Memory B cell (primary cell): ENCODE results near the gene TBC1D19.
"Not testable (repeated sequence)": the region's sequence is repeated elsewhere in the genome, so short reads cannot be mapped to it uniquely, and the experiment has no call there.

Experiments used
- ATAC-seq: fragments of 150-1000 bp; cut with Tn5 transposase; 2 replicates; pipeline ENCODE4 v1.10.0; 2021; ENCODE audit warnings: low read depth, mild to moderate bottlenecking, moderate library complexity
- DNase-seq, 2 donors: peaks; one replicate each; pipeline ENCODE4 v3.0.0; 2022; ENCODE audit warnings: low spot score in 2 of 2
- H3K27ac Mint-ChIP-seq: one replicate; pipeline ENCODE4 v1.8.0; 2022; ENCODE audit warnings: mild to moderate bottlenecking, moderate library complexity, mixed read lengths
- H3K27me3 Mint-ChIP-seq: one replicate; pipeline ENCODE4 v1.8.0; 2022; ENCODE audit warnings: mixed read lengths
- H3K36me3 Mint-ChIP-seq: one replicate; pipeline ENCODE4 v1.8.0; 2022; ENCODE audit warnings: mild to moderate bottlenecking, mixed read lengths
- H3K4me1 Mint-ChIP-seq: one replicate; pipeline ENCODE4 v1.8.0; 2022; ENCODE audit warnings: mixed read lengths
- H3K4me3 Mint-ChIP-seq: one replicate; pipeline ENCODE4 v1.8.0; 2022; ENCODE audit warnings: mild to moderate bottlenecking, moderate library complexity, mixed read lengths
- H3K9me3 Mint-ChIP-seq: one replicate; pipeline ENCODE4 v1.8.0; 2022; ENCODE audit warnings: mixed read lengths

The TBC1D19 gene

GRCh38 chr4:26679040-26679695 is 95.3 kb downstream of the TBC1D19 start:
- not testable (repeated sequence) for ATAC-seq, H3K27ac Mint-ChIP-seq
- peaks cover 38% of the 10 kb centered on the region for H3K36me3 Mint-ChIP-seq

GRCh38 chr4:26682436-26682835 is 98.6 kb downstream of the TBC1D19 start:
- peaks cover 34% of the 10 kb centered on the region for H3K36me3 Mint-ChIP-seq
- DNase-seq: no peak
- no peaks in the 10 kb centered on the region for H3K4me1 Mint-ChIP-seq
- H3K9me3 Mint-ChIP-seq: peaks cover 17% of the 10 kb centered on the region
- no peak overlapping the region for H3K4me3 Mint-ChIP-seq
- ATAC-seq: no peak
- H3K27ac Mint-ChIP-seq: no peak overlapping the region
- no peaks in the 10 kb centered on the region for H3K27me3 Mint-ChIP-seq

More at GRCh38 chr4:26679040-26679695, 95.3 kb downstream of the TBC1D19 start:
- H3K4me1 Mint-ChIP-seq, H3K27me3 Mint-ChIP-seq, H3K4me3 Mint-ChIP-seq, DNase-seq: not testable (repeated sequence)
- H3K9me3 Mint-ChIP-seq: peaks cover 24% of the 10 kb centered on the region

- DNase-seq (no peak), ATAC-seq (no peak)
- Mint-ChIP-seq H3K36me3 (peaks cover 28% of the 10 kb centered on the region), H3K4me1 (no peaks in the 10 kb centered on the region), H3K4me3 (no peak overlapping the region), H3K27me3 (no peaks in the 10 kb centered on the region), H3K27ac (no peak overlapping the region), H3K9me3 (peaks cover 6% of the 10 kb centered on the region)
These were observed 101.4 kb downstream of the TBC1D19 start for GRCh38 chr4:26685250-26685649.

GRCh38 chr4:26687728-26688127 is 103.8 kb downstream of the TBC1D19 start:
- H3K9me3 Mint-ChIP-seq: peaks cover 3% of the 10 kb centered on the region
- H3K36me3 Mint-ChIP-seq: peaks cover 22% of the 10 kb centered on the region
- H3K27me3 Mint-ChIP-seq: no peaks in the 10 kb centered on the region
- ATAC-seq: no peak
- no peak overlapping the region for H3K4me3 Mint-ChIP-seq
- H3K4me1 Mint-ChIP-seq: no peaks in the 10 kb centered on the region
- H3K27ac Mint-ChIP-seq: no peak overlapping the region
- DNase-seq: no peak

- peaks cover 3% of the 10 kb centered on the region for H3K9me3 Mint-ChIP-seq
- no peak overlapping the region for H3K27ac Mint-ChIP-seq
- no peaks in the 10 kb centered on the region for H3K27me3 Mint-ChIP-seq
- DNase-seq (no peak), ATAC-seq (no peak)
- no peak overlapping the region for H3K4me3 Mint-ChIP-seq
- no peaks in the 10 kb centered on the region for H3K4me1 Mint-ChIP-seq
- peaks cover 21% of the 10 kb centered on the region for H3K36me3 Mint-ChIP-seq
These were observed 106.6 kb downstream of the TBC1D19 start for GRCh38 chr4:26690506-26690905.

- H3K27me3 Mint-ChIP-seq: no peaks in the 10 kb centered on the region
- DNase-seq (no peak), ATAC-seq (no peak)
- peaks cover 6% of the 10 kb centered on the region for H3K9me3 Mint-ChIP-seq
- no peak overlapping the region for H3K27ac Mint-ChIP-seq
- no peak overlapping the region for H3K4me3 Mint-ChIP-seq
- H3K36me3 Mint-ChIP-seq: peaks cover 19% of the 10 kb centered on the region
- H3K4me1 Mint-ChIP-seq: no peaks in the 10 kb centered on the region
These were observed 108.3 kb downstream of the TBC1D19 start for GRCh38 chr4:26692014-26692726.

- not testable (repeated sequence) for H3K27ac Mint-ChIP-seq, H3K4me3 Mint-ChIP-seq, H3K4me1 Mint-ChIP-seq, H3K27me3 Mint-ChIP-seq, H3K9me3 Mint-ChIP-seq, ATAC-seq, DNase-seq
- peaks cover 22% of the 10 kb centered on the region for H3K36me3 Mint-ChIP-seq
These were observed 110.2 kb downstream of the TBC1D19 start for GRCh38 chr4:26694131-26694530.

GRCh38 chr4:26700110-26700509 is 116.2 kb downstream of the TBC1D19 start:
- no peaks in the 10 kb centered on the region for H3K4me1 Mint-ChIP-seq
- peaks cover 6% of the 10 kb centered on the region for H3K9me3 Mint-ChIP-seq
- H3K27me3 Mint-ChIP-seq: no peaks in the 10 kb centered on the region
- peaks cover 7% of the 10 kb centered on the region for H3K36me3 Mint-ChIP-seq
- H3K4me3 Mint-ChIP-seq: no peak overlapping the region
- DNase-seq (no peak), ATAC-seq (no peak)
- no peak overlapping the region for H3K27ac Mint-ChIP-seq

GRCh38 chr4:26701095-26701494 is 117.2 kb downstream of the TBC1D19 start:
- Mint-ChIP-seq H3K27me3 (no peaks in the 10 kb centered on the region), H3K27ac (no peak overlapping the region), H3K36me3 (peaks cover 7% of the 10 kb centered on the region), H3K4me3 (no peak overlapping the region), H3K4me1 (no peaks in the 10 kb centered on the region), H3K9me3 (peaks cover 6% of the 10 kb centered on the region)
- ATAC-seq (no peak), DNase-seq (no peak)

GRCh38 chr4:26701786-26702227 is 117.9 kb downstream of the TBC1D19 start:
- ATAC-seq (no peak), DNase-seq (no peak)
- Mint-ChIP-seq H3K27me3 (no peaks in the 10 kb centered on the region), H3K9me3 (peaks cover 5% of the 10 kb centered on the region), H3K4me3 (no peak overlapping the region), H3K4me1 (no peaks in the 10 kb centered on the region), H3K27ac (no peak overlapping the region), H3K36me3 (peaks cover 7% of the 10 kb centered on the region)

- no peak for ATAC-seq
- no peaks in the 10 kb centered on the region for H3K27me3 Mint-ChIP-seq
- no peak overlapping the region for H3K27ac Mint-ChIP-seq
- H3K4me1 Mint-ChIP-seq: no peaks in the 10 kb centered on the region
- DNase-seq: no peak
- H3K4me3 Mint-ChIP-seq: no peak overlapping the region
- H3K36me3 Mint-ChIP-seq: peaks cover 13% of the 10 kb centered on the region
- H3K9me3 Mint-ChIP-seq: peaks cover 6% of the 10 kb centered on the region
These were observed 123.5 kb downstream of the TBC1D19 start for GRCh38 chr4:26707342-26707741.

GRCh38 chr4:26709246-26709645 is 125.4 kb downstream of the TBC1D19 start:
- Mint-ChIP-seq H3K9me3 (peaks cover 6% of the 10 kb centered on the region), H3K27me3 (no peaks in the 10 kb centered on the region), H3K4me1 (no peaks in the 10 kb centered on the region), H3K4me3 (no peak overlapping the region), H3K27ac (no peak overlapping the region), H3K36me3 (peaks cover 13% of the 10 kb centered on the region)
- ATAC-seq (no peak), DNase-seq (no peak)

GRCh38 chr4:26713563-26714151 is 129.8 kb downstream of the TBC1D19 start:
- ATAC-seq (no peak), DNase-seq (no peak)
- Mint-ChIP-seq H3K9me3 (peaks cover 3% of the 10 kb centered on the region), H3K4me3 (no peak overlapping the region), H3K27ac (no peak overlapping the region), H3K36me3 (peaks cover 7% of the 10 kb centered on the region), H3K4me1 (no peaks in the 10 kb centered on the region), H3K27me3 (no peaks in the 10 kb centered on the region)

- DNase-seq (no peak), ATAC-seq (no peak)
- Mint-ChIP-seq H3K27ac (no peak overlapping the region), H3K9me3 (no peaks in the 10 kb centered on the region), H3K4me3 (no peak overlapping the region), H3K27me3 (no peaks in the 10 kb centered on the region), H3K4me1 (no peaks in the 10 kb centered on the region), H3K36me3 (peaks cover under 1% of the 10 kb centered on the region)
These were observed 131.9 kb downstream of the TBC1D19 start for GRCh38 chr4:26715636-26716242.
